ENCODE measurements around the gene NEK1.

DNA sequence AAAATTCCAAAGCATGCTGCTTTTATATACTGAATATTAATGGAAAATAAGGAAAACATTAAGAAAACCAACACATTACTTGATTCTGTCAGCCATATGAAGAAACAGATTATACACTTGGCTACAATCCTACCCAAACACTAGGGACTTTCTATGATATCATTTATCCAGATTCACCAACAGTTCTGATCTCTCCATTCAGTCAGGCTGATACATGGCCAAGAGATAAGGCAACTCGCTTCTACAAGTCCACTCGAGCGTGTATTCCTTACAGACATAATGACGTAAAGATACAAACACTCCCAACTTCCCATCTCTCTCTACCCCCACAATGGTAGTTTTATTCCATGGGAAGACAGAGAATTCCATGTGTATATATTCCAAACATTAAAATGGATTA is 44.5 kb downstream of the NEK1 start:
- TF ChIP-seq POLR2AphosphoS5 (IDR thresholded peaks at IDR 0.05; ENCODE audit: low read depth, low read length) (no peak), POLR2A (IDR thresholded peaks at IDR 0.05; ENCODE audit: low read depth, low read length) (no peak), TAF1 (IDR thresholded peaks at IDR 0.05; ENCODE audit: borderline replicate concordance, low read depth, low read length) (no peak)
